ENCODE measurements around the gene CNDP2. TPM values are rescaled to one million over a fixed set of nuclear protein-coding genes. Genes with fewer than 3 reads are reported as not detected.
A peak's percentile ranks its signal among the peaks of the same experiment; 100 is the strongest.
"Not testable (repeated sequence)": the region's sequence is repeated elsewhere in the genome, so short reads cannot be mapped to it uniquely, and the experiment has no call there.

Gene CNDP2
- total RNA-seq, 2 experiments from 2014 or later: 201 to 207 TPM

DNA sequence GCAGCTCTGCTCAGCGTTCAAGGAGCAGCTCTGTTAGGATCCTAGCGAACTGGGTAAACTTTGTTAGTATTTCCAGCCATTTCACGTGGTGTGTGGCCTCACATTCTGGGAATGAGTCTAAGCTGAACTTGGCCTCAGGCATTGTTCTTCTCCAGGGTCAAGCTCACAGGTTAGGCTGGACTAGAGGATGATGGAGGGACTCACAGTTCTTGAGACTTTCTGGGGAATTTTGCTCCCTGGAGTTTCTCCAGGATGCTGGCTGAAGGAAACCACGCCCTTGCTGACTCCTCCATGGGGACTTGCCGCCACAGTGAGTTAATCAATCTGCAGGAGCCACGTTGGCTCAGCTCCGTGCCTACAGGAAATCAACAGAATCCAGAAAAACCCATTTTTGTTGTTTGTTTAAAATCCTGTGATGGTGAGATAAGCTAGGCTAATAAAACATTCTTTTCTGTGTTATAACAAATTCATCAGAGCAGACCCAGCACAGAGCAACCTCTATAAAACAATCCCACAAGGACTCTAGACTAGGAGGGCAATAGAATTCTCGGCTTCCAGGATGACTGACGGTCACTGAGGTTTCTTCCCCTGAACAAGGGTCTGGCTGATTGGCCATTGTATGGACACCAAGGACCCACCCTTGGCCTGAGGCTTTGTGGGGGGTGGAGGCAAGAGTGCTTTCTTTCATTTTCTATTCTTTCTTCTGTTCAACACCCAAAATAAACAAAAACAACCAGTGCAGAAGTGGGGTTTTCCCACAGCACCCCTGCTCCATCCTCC, 50.8 kb downstream of the CNDP2 start:
- H3K27me3 Mint-ChIP-seq: no peaks in the 10 kb centered on the region
- no peaks in the 10 kb centered on the region for H3K36me3 Mint-ChIP-seq
- H3K4me1 Mint-ChIP-seq: no peaks in the 10 kb centered on the region
- no peak for DNase-seq
- H3K4me3 Mint-ChIP-seq: no peak overlapping the region
- H3K9me3 Mint-ChIP-seq: peaks cover 12% of the 10 kb centered on the region
- H3K27ac Mint-ChIP-seq: no peak overlapping the region

GRCh38 chr18:74547860-74548259, 51.7 kb downstream of the CNDP2 start:
- no peaks in the 10 kb centered on the region for H3K4me1 Mint-ChIP-seq
- no peaks in the 10 kb centered on the region for H3K36me3 Mint-ChIP-seq
- peaks cover 12% of the 10 kb centered on the region for H3K9me3 Mint-ChIP-seq

DNA sequence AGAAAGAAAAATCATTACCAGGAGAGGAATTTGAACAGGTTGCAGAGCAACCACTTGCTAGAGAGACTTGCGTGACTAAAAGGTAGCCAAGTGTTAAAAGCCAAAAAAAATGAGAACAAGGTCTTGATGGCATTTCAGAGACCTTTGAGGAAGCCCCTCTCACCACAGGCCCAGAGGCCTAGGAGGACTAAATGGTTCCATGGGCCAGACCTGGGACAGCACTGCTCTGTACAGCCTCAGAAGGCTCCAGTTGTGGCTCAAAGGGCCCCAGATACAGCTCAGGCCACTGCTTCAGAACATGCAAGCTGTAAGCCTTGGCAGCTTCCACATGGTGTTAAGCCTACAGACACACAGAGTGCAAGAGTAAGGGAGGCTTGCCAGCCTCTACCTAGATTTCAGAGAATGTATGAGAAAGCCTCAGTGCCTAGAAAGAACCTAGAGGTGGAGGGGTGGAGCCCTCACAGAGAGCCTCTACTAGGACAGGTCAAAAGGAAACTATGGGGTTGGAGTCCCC, 53.5 kb downstream of the CNDP2 start:
- no peak for DNase-seq
- H3K4me1 Mint-ChIP-seq: no peaks in the 10 kb centered on the region
- H3K36me3 Mint-ChIP-seq: no peaks in the 10 kb centered on the region
- no peak overlapping the region for H3K4me3 Mint-ChIP-seq
- no peaks in the 10 kb centered on the region for H3K27me3 Mint-ChIP-seq
- no peak overlapping the region for H3K27ac Mint-ChIP-seq
- H3K9me3 Mint-ChIP-seq: peaks cover 12% of the 10 kb centered on the region

More at GRCh38 chr18:74547860-74548259, 51.7 kb downstream of the CNDP2 start:
- Mint-ChIP-seq H3K4me3 (no peak overlapping the region), H3K27me3 (no peaks in the 10 kb centered on the region), H3K27ac (no peak overlapping the region)
- no peak for DNase-seq

DNA sequence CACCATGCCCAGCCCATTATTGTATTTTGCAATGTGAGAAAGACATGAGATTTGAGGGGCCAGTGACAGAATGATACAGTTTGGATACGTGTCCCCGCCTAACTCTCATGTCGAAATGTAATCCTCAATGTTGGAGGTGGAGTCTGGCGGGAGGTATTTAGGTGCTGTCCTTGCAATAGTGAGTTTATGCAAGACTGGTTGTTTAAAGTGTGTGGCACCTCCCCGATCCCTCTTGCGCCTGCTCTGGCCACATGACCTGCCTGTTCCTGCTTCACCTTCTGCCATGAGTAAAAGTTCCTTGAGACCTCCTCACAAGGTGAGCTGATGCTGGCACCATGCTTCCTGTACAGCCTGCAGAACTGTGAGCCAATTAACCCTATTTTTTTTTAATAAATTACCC, 54.7 kb downstream of the CNDP2 start:
- Mint-ChIP-seq H3K36me3 (no peaks in the 10 kb centered on the region), H3K9me3 (peaks cover 12% of the 10 kb centered on the region), H3K4me3 (no peak overlapping the region), H3K27ac (no peak overlapping the region), H3K4me1 (no peaks in the 10 kb centered on the region), H3K27me3 (no peaks in the 10 kb centered on the region)
- DNase-seq: no peak

GRCh38 chr18:74551452-74551851, 55.3 kb downstream of the CNDP2 start:
- Mint-ChIP-seq H3K36me3 (no peaks in the 10 kb centered on the region), H3K4me3 (no peak overlapping the region), H3K4me1 (no peaks in the 10 kb centered on the region), H3K27me3 (no peaks in the 10 kb centered on the region), H3K9me3 (peaks cover 12% of the 10 kb centered on the region), H3K27ac (peak overlapping the region; percentile 7)
- DNase-seq: no peak

GRCh38 chr18:74551936-74552555, 55.9 kb downstream of the CNDP2 start:
- DNase-seq: peak; percentile 63
- peaks cover 12% of the 10 kb centered on the region for H3K9me3 Mint-ChIP-seq
- no peak overlapping the region for H3K4me3 Mint-ChIP-seq
- no peaks in the 10 kb centered on the region for H3K27me3 Mint-ChIP-seq
- no peak overlapping the region for H3K27ac Mint-ChIP-seq
- no peaks in the 10 kb centered on the region for H3K36me3 Mint-ChIP-seq
- H3K4me1 Mint-ChIP-seq: no peaks in the 10 kb centered on the region

DNA sequence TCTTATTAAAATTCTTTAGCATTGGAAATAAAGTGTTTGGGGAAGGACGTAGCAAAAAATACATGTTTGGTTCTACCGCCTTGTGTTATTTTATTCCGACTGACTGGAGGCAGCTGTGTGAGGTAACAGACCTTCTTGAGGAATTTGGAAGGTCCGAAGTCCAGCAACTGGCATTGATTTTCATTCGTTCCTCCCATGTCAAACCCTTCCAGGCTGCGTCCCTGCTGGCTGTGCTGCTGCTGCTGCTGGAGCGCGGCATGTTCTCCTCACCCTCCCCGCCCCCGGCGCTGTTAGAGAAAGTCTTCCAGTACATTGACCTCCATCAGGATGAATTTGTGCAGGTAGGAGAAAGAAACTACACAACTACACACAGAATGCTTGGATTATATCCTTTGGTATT, 60.0 kb downstream of the CNDP2 start:
- no peaks in the 10 kb centered on the region for H3K4me1 Mint-ChIP-seq

GRCh38 chr18:74558096-74558495, 61.9 kb downstream of the CNDP2 start:
- Mint-ChIP-seq H3K4me1 (no peaks in the 10 kb centered on the region), H3K27me3 (no peaks in the 10 kb centered on the region), H3K4me3 (no peak overlapping the region), H3K27ac (no peak overlapping the region), H3K9me3 (no peaks in the 10 kb centered on the region), H3K36me3 (no peaks in the 10 kb centered on the region)
- DNase-seq: no peak

More for the DNA sequence above, 60.0 kb downstream of the CNDP2 start:
- H3K36me3 Mint-ChIP-seq: no peaks in the 10 kb centered on the region
- H3K27ac Mint-ChIP-seq: no peak overlapping the region
- H3K4me3 Mint-ChIP-seq: no peak overlapping the region
- H3K9me3 Mint-ChIP-seq: no peaks in the 10 kb centered on the region
- no peaks in the 10 kb centered on the region for H3K27me3 Mint-ChIP-seq
- DNase-seq: no peak

- no peaks in the 10 kb centered on the region for H3K4me1 Mint-ChIP-seq
- no peak overlapping the region for H3K4me3 Mint-ChIP-seq
- H3K9me3 Mint-ChIP-seq: peaks cover 10% of the 10 kb centered on the region
- peaks cover 6% of the 10 kb centered on the region for H3K36me3 Mint-ChIP-seq
- DNase-seq: no peak
- no peak overlapping the region for H3K27ac Mint-ChIP-seq
- H3K27me3 Mint-ChIP-seq: no peaks in the 10 kb centered on the region
These were observed 66.1 kb downstream of the CNDP2 start for GRCh38 chr18:74562131-74562730.

- Mint-ChIP-seq H3K27me3 (no peaks in the 10 kb centered on the region), H3K27ac (no peak overlapping the region), H3K9me3 (peaks cover 12% of the 10 kb centered on the region), H3K36me3 (peaks cover 9% of the 10 kb centered on the region), H3K4me3 (no peak overlapping the region), H3K4me1 (no peaks in the 10 kb centered on the region)
- no peak for DNase-seq
These were observed 66.6 kb downstream of the CNDP2 start for GRCh38 chr18:74562775-74563174.

DNA sequence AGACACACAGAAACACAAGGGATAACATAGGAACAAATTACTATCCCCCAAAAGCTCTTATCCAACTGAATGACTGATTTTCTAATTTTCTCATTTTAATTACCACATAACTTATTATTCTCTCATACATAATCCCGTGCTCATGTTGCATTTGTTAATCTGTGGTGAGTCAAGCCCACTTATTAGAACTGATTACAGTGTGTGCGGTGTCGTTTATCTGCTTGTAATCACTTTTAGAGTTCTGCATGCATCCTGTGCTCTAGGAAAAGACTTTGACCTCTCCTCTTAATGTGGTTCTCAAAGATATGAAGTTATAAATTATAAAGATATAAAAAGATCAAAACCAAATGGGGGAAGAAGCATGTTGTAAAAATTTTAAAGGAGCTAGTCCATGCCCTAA, 67.8 kb downstream of the CNDP2 start:
- Mint-ChIP-seq H3K4me3 (no peak overlapping the region), H3K4me1 (no peaks in the 10 kb centered on the region), H3K27ac (no peak overlapping the region), H3K36me3 (peaks cover 9% of the 10 kb centered on the region), H3K27me3 (peaks cover 9% of the 10 kb centered on the region), H3K9me3 (peaks cover 12% of the 10 kb centered on the region)
- no peak for DNase-seq

DNA sequence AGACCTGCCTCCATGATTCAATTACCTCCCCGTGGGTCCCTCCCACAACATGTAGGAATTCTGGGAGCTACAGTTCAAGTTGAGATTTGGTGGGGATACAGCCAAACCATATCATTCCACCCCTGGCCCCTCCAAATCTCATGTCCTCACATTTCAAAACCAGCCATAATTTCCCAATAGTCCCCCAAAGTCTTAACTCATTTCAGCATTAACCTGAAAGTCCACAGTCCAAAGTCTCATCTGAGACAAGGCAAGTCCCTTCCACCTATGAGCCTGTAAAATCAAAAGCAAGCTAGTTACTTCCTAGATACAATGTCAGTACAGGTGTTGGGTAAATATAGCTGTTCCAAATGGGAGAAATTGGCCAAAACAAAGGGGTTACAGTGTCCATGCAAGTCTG, 69.0 kb downstream of the CNDP2 start:
- H3K9me3 Mint-ChIP-seq: peaks cover 12% of the 10 kb centered on the region
- not testable (repeated sequence) for H3K4me3 Mint-ChIP-seq, H3K4me1 Mint-ChIP-seq, DNase-seq, H3K36me3 Mint-ChIP-seq, H3K27ac Mint-ChIP-seq
- H3K27me3 Mint-ChIP-seq: peaks cover 13% of the 10 kb centered on the region

DNA sequence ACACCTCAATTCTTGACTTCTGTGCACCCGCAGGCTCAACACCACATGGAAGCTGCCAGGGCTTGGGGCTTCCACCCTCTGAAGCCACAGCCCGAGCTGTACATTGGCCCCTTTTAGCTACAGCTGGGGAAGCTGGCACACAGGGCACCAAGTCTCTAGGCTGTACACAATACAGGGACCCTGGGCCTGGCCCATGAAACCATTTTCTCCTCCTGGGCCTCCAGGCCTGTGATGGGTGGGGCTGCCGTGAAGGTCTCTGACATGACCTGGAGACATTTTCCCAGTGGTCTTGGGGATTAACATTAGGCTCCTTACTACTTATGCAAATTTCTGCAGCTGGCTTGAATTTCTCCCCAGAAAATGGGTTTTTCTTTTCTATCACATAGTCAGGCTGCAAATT, 69.8 kb downstream of the CNDP2 start:
- Mint-ChIP-seq H3K27me3 (peaks cover 13% of the 10 kb centered on the region), H3K9me3 (peaks cover 12% of the 10 kb centered on the region)
- H3K4me3 Mint-ChIP-seq, H3K27ac Mint-ChIP-seq, DNase-seq, H3K36me3 Mint-ChIP-seq, H3K4me1 Mint-ChIP-seq: not testable (repeated sequence)

GRCh38 chr18:74567822-74568221, 71.7 kb downstream of the CNDP2 start:
- DNase-seq: no peak
- peaks cover 12% of the 10 kb centered on the region for H3K9me3 Mint-ChIP-seq
- H3K36me3 Mint-ChIP-seq: peaks cover 9% of the 10 kb centered on the region
- H3K27me3 Mint-ChIP-seq: peaks cover 13% of the 10 kb centered on the region
- H3K4me3 Mint-ChIP-seq: no peak overlapping the region
- no peaks in the 10 kb centered on the region for H3K4me1 Mint-ChIP-seq
- no peak overlapping the region for H3K27ac Mint-ChIP-seq

GRCh38 chr18:74569401-74569800, 73.2 kb downstream of the CNDP2 start:
- Mint-ChIP-seq H3K27ac (no peak overlapping the region), H3K4me1 (no peaks in the 10 kb centered on the region), H3K27me3 (peaks cover 13% of the 10 kb centered on the region), H3K4me3 (no peak overlapping the region), H3K36me3 (peaks cover 9% of the 10 kb centered on the region), H3K9me3 (peaks cover 12% of the 10 kb centered on the region)
- DNase-seq: no peak

Data from activated naive CD8-positive, alpha-beta T cell treated with anti-CD3 and anti-CD28 coated beads for 36 hours (primary cell).